Stimulated activated CD4-positive, alpha-beta T cell treated with anti-CD3 and anti-CD28 coated beads, Interleukin-12 subunit alpha, Interleukin-12 subunit beta, amount 100 ng/mL, for 4 hours (primary cell): ENCODE results near the gene HEXIM1.

ENCODE experiments used
- DNase-seq: peaks from one replicate; pipeline ENCODE4 v3.0.0-alpha.2; 2020

The HEXIM1 gene

GRCh38 chr17:45130681-45131615, 17.3 kb upstream of the HEXIM1 start:
- DNase-seq, result no peak

- peak; percentile 55 for DNase-seq
Observed at GRCh38 chr17:45131616-45132319, 16.5 kb upstream of the HEXIM1 start.

GRCh38 chr17:45132320-45132571, 16.0 kb upstream of the HEXIM1 start, which contains the start of gene PLCD3:
PLCD3 (minus strand) TSS chr17:45132515; CDS start chr17:45132410, 105 bp downstream.
- DNase-seq, result no peak

GRCh38 chr17:45132572-45133463, 15.5 kb upstream of the HEXIM1 start:
- DNase-seq, result peak; percentile 76

- peak; percentile 96 for DNase-seq
Observed at GRCh38 chr17:45135192-45135977, 12.9 kb upstream of the HEXIM1 start, which contains the start of gene ACBD4. ACBD4 (plus strand) TSS chr17:45135687; CDS start chr17:45136145, 458 bp downstream.

GRCh38 chr17:45135978-45136791, 12.1 kb upstream of the HEXIM1 start:
- DNase-seq, result no peak

GRCh38 chr17:45136846-45137560, 11.3 kb upstream of the HEXIM1 start:
- DNase-seq, result no peak

GRCh38 chr17:45137561-45138305, 10.5 kb upstream of the HEXIM1 start:
- DNase-seq, result no peak

- no peak for DNase-seq
Observed at GRCh38 chr17:45138911-45139532, 9.3 kb upstream of the HEXIM1 start.

- DNase-seq, result no peak
Observed at GRCh38 chr17:45139533-45139920, 8.7 kb upstream of the HEXIM1 start.

GRCh38 chr17:45143094-45143670, 5.1 kb upstream of the HEXIM1 start:
- DNase-seq, result no peak

GRCh38 chr17:45143767-45144198, 4.5 kb upstream of the HEXIM1 start:
- DNase-seq, result peak; percentile 35

GRCh38 chr17:45144199-45145034, 3.9 kb upstream of the HEXIM1 start:
- peak; percentile 37 for DNase-seq

GRCh38 chr17:45145035-45145389, 3.3 kb upstream of the HEXIM1 start:
- no peak for DNase-seq

- DNase-seq, result no peak
Observed at GRCh38 chr17:45146166-45146565, 2.1 kb upstream of the HEXIM1 start.

GRCh38 chr17:45146592-45146889, 1.7 kb upstream of the HEXIM1 start:
- DNase-seq, result no peak

GRCh38 chr17:45146890-45147580, 1.2 kb upstream of the HEXIM1 start:
- no peak for DNase-seq
